ENCODE results near the gene MFAP2. TPM values are rescaled to one million over a fixed set of nuclear protein-coding genes. Genes with fewer than 3 reads are reported as not detected.

Gene MFAP2
- total RNA-seq, 1 experiment from 2014 or later: 12.9 TPM

DNA sequence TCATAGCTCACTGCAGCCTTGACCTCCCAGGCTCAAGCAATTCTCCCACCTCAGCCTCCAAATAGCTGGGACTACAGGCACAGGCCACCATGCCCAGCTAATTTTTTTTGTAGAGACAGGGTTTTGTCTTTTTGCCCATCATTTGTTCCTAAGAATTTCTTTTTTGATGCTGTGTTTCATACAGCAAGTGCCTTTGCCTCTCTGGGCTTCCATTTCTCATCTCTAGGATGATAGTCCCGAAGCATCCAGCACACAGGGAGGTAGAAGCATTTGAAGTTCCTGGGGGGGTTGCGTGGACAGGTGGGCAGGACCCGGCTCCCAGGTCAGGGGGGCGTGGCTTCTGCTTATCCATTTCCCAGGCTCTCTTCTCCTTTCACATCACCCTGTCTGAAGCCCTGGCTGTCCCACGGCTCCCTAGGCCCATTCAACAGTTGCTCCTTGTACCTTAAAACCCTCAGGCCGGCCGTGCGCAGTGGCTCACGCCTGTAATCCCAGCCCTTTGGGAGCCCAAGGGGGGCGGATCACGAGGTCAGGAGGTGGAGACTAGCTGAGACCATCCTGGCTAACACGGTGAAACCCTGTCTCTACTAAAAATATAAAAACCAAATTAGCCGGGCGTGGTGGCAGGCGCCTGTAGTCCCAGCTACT lies 27.9 kb upstream of the MFAP2 start:
- DNase-seq (ENCODE audit: low read depth): no peak

DNA sequence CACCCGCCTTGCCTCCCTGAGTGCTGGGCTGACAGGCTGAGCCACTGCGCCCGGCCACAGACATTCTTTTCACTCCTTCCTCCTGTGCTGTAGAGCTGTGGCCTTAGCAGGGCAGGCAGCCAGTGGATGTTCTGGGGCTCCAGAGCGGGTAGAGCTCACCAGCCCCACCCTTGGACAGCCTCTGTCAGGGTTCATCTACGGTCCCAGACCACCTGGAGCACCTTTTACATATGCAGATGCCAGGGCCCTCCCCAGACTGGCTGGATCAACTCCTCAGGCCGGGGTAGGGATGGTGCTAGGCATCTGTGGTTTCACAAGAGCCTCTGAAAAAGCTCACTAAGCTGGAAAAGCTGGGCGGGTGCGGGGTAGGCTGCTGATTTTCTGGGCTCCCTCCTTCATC lies 26.7 kb upstream of the MFAP2 start:
- no peak for DNase-seq (ENCODE audit: low read depth)

DNA sequence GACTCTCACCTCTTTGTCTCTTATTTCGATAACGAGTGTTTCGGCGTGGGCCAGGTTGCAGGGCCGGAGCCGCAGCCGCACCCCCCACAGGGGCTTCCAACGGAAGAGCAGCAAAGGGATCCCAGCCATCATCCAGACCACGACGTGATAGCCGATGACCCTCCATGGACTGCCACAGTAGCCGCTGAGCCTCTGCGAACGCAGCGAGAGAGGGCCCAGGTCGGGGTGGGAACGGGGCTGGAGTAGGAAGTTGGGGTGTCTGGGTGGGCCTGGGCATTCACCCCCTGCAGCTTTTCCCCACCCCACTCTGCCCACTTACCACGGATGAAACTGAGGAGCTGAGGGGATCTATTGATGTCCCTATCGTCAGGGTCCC lies 24.9 kb upstream of the MFAP2 start:
- DNase-seq (ENCODE audit: low read depth): no peak

DNA sequence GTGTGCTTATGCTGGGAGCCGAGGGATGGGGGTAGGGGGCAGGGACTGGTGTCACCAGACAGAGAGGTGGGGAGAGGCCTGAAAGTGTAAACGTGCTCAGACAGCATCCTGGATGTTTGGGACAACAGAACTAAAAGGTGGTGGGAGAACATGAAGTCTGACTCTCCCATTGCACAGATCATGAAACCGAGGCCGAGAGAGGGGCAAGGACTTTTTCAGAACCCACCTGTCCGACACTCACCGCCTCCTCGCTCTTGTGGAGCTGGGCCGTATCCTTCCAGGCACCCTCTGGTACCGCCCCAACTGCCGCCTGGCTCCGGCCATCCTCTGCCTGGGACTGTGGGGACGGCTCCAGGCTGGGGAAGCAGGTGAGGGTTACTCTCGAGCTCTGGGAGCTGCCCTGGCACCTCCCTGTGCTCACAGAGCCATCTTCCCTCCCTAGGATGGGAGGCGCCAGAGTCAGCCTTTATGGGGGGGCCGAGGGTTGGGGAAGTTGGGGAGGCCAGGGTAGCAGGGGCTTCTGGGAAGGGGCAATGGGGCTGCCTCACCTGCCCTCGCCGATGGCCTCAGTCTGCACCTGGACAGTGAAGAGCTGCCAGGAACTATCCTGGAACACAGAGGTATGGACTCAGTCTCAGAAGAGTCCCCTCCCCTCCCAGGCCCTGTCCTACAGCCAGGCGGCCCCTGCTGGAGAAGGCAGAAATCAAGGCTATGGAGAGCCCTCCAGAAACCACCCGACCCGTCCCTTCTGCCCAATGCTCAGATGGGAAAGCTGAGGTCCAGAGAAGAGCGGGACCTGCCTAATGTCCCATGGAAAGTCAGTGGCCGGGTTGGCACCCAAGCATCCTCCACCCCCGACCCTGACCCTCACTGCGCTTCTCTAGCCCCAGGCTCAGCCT lies 24.3 kb upstream of the MFAP2 start:
- no peak for DNase-seq (ENCODE audit: low read depth)

DNA sequence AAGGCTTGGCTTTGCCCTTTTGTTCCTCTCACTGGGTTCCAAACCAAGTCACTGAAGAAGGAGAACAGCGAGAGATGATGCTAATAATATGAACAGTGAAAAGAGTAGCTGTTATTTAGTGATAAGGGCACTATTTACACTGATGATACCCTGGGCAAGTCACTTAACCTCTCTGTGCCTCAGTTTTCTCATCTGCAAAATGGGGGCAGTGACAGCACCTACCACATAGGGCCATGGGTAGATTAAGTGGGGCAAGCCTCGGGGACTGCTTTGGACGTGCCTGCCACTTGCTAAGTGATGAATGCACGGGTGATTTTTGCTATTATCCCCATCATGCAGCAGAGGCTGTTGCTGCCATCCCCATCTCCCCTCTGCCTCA lies 22.1 kb upstream of the MFAP2 start:
- no peak for DNase-seq (ENCODE audit: low read depth)

DNA sequence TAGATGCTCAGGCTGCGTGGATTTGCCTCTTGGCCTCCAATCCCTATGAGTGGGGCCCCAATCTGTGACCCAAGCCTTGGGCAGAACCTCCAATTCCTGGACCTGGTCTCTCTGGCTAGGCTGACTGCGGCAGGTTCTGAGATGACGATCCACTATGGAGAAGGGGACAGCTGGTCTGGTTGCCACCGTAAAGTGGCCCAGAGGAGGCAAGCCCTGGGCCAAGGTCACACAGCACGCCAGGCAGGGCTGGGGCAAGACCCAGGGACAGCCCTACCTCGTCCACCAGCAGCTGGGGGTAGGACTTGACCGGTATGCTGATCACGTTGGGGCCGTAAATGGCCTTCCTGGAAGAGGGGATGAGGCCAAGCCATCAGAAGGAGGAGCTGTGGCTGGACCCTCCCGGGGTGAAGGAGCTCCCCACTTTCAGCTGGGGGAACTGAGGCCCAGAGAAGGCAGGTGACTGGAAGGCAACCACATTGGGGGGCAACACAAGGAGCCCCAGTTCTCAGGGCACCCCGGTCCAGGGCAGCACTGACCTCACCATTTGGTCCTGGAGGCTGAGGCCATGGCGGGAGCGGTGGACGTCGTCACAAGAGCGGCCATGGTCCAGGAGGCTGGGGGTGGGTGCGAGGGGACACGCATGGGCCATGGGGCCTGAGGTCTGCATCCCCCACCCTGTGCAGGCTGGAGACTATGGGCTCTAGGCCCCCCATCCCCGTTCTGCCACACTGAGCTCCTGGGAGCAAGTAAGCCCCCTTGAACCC lies 21.5 kb upstream of the MFAP2 start:
- no peak for DNase-seq (ENCODE audit: low read depth)

DNA sequence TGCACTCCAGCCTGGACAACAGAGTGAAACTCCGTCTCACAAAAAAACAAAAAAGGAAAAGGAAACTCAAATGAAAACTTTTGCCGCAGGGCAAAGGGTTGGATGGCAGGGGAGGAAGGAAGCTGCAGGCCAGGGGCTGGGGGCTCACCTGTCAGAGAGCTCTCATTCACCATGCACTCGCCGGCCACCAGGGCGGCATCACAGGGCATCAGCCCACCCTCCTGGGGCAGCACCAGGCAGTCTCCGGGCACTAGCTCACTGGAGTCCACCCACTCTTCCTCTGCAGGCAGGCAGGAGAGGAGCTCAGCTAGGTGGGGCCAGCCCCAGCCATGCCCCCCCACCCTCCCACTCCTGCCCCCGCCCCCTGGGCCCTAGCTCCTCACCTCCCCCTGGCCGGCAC lies 19.4 kb upstream of the MFAP2 start:
- DNase-seq (ENCODE audit: low read depth): no peak

DNA sequence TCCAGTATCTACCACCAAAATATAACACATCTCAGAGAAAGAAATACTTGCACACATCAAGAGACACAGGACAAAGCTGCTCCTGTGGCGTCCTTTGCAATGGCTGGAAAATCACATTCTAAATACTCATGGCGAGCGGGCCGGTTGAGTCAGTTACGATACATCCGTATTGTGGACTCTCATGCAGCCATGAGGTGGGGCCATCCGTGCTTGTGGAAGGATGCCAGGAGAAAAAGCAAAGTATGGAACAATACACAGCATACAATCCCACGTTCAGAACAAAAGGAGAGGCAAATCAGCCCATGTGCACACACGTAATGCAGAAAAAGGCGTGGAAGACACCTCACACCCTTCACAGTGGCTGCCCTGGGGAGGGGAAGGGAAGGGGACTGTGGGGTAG lies 18.2 kb upstream of the MFAP2 start:
- no peak for DNase-seq (ENCODE audit: low read depth)

DNA sequence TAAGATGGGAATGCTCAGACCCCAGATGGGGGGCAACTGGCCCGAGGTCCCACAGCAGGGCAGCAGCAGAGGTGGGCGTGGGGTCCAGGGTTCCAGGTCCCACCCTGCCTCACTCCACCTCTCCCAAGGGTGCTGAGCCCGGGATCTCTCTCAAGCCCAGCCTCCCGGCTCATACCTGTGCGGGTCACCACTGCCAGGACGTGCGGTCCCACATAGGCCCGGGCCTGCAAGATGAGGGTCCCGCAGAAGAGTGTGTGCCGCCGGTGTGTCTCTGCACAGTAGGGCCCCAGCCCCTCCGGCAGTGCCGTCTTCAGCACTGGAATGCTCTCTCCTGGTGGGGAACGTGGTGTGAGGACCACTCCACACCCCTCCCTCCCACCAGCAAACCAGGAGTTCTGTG lies 16.4 kb upstream of the MFAP2 start:
- DNase-seq (ENCODE audit: low read depth): no peak

DNA sequence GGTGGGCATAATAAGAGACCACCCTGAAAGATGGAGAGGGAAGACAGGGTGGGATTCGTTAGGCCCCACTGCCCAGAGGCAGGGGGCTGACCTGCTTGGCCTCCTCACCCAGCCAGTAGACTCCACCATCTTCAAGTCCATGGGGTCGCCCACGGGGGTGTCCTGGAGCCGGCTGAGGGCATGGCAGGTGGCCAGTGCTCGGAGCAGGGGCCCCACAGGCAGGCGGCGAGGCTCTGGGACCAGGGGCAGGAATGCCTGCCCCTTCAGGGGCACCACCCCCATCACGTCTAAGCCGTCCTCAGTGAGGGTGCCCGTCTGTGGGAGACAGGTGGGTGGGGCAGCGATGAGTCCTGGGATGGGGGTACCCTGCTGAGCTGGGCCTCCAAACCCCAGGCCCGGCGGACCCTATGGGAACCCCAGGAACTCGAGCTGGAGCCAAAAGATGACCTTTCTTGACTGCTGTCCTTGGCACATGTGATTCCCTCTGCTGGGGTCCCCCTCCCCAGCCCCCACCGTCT lies 13.2 kb upstream of the MFAP2 start:
- no peak for DNase-seq (ENCODE audit: low read depth)

DNA sequence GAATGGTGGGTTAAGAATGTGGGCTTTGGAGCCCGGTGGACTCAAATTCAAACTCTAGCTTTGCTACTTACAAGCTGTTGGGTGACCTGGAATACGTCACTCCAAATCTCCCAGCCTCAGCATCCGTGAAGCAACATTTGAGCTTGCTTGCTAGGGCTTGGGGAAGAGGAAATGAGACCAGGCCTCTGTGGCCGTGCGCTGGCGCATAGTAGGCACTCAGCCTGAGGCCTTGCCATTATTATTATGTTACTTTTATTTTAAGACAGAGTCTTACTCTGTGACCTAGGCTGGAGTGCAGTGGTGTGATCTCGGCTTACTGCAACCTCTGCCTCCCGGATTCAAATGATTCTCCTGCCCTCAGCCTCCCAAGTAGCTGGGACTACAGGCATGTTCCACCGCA lies 12.3 kb upstream of the MFAP2 start:
- no peak for DNase-seq (ENCODE audit: low read depth)

DNA sequence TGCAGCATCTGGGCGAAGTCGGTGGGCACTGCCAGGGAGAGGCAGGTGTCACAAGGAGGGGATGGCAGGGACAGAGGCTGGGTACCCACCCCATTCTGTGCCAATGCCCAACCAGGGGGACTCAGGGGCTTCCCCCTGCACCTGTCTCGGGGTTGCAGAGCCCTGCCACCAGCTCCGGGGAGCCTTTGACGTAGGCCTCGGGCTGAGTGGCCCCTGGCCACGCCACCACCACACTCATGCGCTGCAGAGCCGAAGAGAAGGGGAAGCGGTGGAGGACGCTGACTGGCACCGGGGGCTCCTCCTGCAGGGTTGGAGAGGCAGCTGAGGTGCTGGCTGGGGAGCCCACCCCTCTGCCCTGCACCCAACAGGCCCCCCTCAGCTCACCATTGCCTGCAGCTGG lies 11.7 kb upstream of the MFAP2 start:
- DNase-seq (ENCODE audit: low read depth): no peak

DNA sequence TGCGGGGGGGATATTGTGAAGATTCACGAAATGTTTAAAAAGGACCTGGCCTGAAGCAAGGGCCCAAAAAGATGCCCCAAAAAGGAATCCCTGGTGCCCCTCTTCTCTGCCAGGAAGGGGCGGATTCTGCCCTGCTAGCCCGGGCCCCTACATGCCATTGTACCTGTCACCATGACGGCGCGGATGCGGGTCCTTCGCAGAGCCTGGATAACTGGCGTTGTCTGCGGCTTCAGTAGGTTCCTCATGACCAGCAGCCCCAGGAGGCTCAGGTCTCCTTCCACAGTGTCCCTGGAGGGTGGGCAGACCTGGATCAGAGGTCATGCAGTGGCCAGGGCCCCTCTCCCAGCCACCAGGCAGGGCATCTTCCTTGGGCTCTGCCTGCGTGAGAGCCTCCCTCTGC lies 11.2 kb upstream of the MFAP2 start:
- DNase-seq (ENCODE audit: low read depth): no peak

DNA sequence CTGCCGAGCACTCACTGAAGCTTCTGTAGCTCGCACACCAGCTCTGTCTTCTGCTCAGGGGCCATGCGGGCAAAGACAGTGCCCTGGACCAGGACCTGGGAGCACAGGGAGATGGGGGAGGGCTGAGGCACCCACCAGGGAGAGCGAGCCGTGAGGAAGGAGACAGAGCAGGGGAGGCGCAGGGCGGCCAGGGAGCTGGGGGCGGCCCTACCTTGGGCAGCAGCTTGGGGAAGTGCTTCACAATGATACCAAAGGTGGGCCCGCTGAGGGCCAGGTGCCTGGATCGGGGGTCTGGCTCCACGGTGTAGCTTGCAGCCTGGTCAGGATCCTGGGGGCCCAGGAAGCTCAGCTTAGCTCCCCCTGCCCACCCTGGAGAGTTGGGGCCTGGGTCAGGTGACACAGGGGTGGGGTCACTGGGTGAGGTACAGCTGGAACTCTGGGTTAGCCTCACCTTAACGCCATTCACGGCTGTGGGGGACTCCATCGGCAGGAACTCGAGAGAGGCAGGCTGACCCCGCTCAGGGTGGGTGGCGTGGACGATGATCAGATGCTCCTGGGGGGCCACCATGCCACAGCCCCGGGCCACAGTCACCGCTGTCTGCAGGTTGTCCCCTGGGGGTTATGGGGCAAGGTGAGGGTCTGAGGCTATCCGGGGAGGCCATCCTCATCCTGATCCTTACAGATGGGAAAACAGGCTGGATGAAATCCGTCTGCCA lies 9.4 kb upstream of the MFAP2 start:
- no peak for DNase-seq (ENCODE audit: low read depth)

DNA sequence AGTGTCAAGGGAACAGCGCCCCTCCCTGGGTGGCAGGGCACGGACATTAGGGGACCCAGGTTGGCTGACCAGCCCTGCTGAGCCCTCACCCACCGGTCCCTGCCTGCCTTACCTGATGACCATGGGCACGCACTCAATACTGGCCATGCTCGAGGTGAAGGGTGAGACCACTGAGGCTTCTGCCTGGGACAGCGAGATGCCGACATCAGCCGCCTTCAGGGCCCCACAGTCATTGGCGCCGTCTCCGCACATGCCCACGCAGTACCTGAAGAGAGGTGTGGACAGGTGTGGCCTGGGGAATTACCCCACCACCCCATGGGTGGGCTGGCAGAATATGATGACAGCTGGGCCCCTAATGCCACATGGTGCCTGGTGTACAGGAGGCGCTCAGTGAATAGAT lies 7.8 kb upstream of the MFAP2 start:
- DNase-seq (ENCODE audit: low read depth): no peak

DNA sequence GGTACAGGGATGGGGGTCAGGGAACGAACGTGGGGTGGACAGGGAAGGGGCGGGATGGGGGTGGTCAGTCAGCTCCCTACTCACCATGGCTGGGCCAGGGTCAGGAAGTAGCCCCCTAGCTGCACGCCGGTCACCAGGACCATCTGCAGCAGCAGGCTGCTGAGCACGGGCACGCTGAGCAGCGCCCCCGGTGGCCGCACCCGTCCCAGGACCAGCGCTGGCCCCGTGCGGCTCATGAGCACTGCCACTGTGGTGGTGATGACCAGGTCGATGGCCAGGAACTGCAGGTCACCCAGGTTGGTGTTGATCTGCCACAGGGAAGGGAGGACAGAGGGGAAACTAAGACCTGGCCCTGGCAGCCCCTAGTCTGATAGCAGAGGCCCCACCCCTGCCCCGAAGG lies 6.5 kb upstream of the MFAP2 start:
- no peak for DNase-seq (ENCODE audit: low read depth)

DNA sequence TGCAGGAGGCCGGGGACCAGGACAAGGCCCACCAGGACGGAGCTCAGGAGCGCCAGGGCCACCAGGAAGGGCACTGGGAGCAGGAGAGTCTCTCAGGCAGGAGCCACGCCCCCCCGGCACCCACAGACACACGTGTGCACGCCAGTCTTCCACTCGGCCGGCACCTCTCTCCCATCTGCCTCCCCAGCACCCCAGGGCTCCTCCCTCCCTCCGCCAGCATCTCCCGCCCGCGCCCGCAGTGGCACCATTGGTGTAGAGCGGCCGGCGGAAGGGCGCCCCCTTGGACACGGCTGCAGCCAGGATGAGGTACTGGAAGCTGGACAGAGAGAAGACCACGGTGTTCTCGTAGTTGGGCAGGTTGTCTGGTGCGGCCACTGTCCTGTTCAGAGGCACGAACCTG lies 6.1 kb upstream of the MFAP2 start:
- no peak for DNase-seq (ENCODE audit: low read depth)

DNA sequence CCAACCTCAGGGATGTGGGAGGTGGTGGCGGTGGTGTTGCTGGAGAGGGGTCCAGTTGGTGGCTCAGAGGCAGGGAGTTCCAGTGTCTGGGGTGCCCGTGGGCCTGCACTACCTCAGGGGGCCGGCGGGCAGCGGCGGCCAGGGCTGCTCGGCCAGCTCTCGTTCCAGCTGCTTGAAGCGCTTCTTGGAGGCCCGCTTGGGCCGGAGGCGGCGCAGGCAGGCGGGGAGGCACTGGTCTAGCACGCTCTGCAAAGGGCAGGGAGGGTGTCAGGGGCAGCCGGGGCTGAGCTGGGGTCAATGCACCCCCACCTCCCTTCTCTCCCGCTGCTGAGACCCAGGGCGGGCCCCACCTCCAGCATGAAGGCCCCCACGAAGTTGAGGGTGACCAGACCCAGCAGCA lies 5.7 kb upstream of the MFAP2 start:
- DNase-seq (ENCODE audit: low read depth): no peak

DNA sequence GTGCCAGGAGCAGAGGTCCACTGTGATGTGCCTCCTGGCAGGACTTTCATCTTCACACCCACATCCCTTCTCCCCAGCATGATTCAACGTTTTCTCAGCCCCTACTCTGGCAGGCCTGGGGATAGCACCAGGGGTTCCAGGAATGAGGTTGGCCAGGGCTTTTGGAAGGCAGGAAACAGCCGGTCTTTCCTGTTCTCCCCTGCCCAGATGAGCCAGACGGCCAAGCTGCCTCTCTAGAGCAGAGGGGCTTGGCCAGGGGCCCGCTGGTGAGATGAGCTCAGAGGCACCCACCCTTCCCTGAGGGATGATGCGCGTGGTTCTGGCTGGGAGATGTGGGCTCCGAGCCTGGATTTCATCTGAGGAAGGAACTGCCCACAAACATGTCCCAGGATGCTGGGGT lies 4.3 kb upstream of the MFAP2 start:
- DNase-seq (ENCODE audit: low read depth): peak; percentile 76

DNA sequence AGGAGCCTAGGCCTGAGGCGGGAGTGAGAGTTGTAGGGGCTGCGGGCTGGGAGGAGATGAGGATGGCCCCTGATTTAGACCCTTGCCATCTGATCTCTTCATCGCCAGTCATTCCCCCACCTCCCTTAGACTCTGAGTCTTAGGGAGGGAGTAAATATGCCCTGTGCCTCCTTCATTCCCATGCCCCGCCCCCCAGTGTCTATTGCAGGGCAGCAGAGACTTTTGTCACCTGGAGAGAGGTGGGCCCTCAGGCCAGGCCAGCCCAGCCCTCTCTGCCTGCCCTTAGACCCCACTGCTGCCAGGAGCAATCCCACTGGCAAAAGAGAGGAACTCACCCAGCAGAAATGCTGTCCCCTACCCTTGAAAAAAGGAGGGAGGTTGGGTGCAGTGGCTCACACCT lies 3.2 kb upstream of the MFAP2 start:
- no peak for DNase-seq (ENCODE audit: low read depth)

DNA sequence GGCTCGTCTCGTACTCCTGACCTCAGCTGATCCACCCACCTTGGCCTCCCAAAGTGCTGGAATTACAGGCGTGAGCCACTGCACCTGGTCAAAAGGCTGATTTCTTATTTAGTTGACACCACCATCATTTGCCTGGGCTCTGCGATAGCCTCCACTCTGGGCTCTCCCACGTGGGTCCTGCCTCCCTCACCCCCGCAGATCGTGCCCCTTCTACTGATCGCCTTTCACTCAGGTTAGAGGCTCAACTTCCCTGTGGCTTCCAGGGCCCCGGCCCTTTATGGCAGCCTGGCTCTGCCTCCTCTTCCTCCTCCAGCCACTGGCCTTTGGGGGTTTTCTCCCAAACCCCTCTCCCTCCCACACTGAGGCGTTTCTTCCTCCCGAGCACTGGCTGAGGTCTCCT lies 2.5 kb upstream of the MFAP2 start:
- DNase-seq (ENCODE audit: low read depth): no peak
